Prostate gland (tissue), 2 donors: ENCODE measurements around the gene SLC49A3. TPM values are rescaled to one million over a fixed set of nuclear protein-coding genes. Genes with fewer than 3 reads are reported as not detected.

Experiments used
- DNase-seq: peaks from one replicate; pipeline ENCODE4 v3.0.0-alpha.2; 2019; ENCODE audit warnings: low spot score
- H3K27ac ChIP-seq, 2 donors: fragments of 200-600 bp; sonication (generic); 2 replicates each; pipeline ENCODE4 v1.5.1; 2017 to 2019
- H3K27me3 ChIP-seq: fragments of 200-600 bp; sonication (generic); replicated peaks from 2 replicates; pipeline ENCODE4 v1.5.1; 2019; ENCODE audit not compliant: insufficient read depth
- H3K36me3 ChIP-seq, 2 donors: fragments of 200-600 bp; sonication (generic); 1 replicate in 1 of 2; 2 replicates in 1 of 2; pipeline versions ENCODE4 v1.5.1 to v1.8.1; 2017 to 2019
- H3K4me1 ChIP-seq: fragments of 200-600 bp; sonication (generic); replicated peaks from 2 replicates; pipeline ENCODE4 v1.5.1; 2019
- H3K4me3 ChIP-seq, 2 donors: fragments of 200-600 bp; sonication (generic); 2 replicates each; pipeline ENCODE4 v1.5.1; 2017 to 2019
- H3K9me3 ChIP-seq: fragments of 200-600 bp; sonication (generic); 2 replicates; pipeline ENCODE4 v1.5.1; 2017
- POLR2A ChIP-seq: fragments of 450-650 bp; IDR thresholded peaks from one replicate; pipeline ENCODE4 v1.6.1; 2016; ENCODE audit warnings: antibody characterized with exemption, mild to moderate bottlenecking
- POLR2AphosphoS5 ChIP-seq: sonication (generic); formaldehyde crosslinking; IDR thresholded peaks from one replicate; pipeline ENCODE4 v1.6.1; 2017; ENCODE audit warnings: antibody characterized with exemption
- WGBS: methylation state at CpG from one replicate; pipeline ENCODE4 v1.1.5; 2018; 5-methylcytosine and 5-hydroxymethylcytosine counted together
- intact Hi-C: fragments of 100-400 bp; cut with DNase I; formaldehyde crosslinking; loops from one replicate; pipeline ENCODE4 v1.14.2; 2022
- total RNA-seq, 2 donors: library from RNA; depleted of rRNA; stranded (reverse); fragments of >200 nt; gene quantifications; one replicate each; pipeline ENCODE4 v1.1.0, GENCODE V29; 2016
- TF ChIP-seq, protein P1 (sequence below), 4 experiments: fragments of 200-600 bp in 2 of 4; fragments of 450-650 bp in 2 of 4; sonication (generic) in 2 of 4; IDR thresholded peaks; 1 replicate in 3 of 4; 2 replicates in 1 of 4; pipeline ENCODE4 v1.5.1; 2016 to 2019; ENCODE audit warnings: antibody characterized with exemption in 4 of 4, mild to moderate bottlenecking in 2 of 4, moderate library complexity in 2 of 4

Gene SLC49A3
- total RNA-seq, 2 donors from 2014 or later, result 2.6 to 11.0 TPM

DNA sequence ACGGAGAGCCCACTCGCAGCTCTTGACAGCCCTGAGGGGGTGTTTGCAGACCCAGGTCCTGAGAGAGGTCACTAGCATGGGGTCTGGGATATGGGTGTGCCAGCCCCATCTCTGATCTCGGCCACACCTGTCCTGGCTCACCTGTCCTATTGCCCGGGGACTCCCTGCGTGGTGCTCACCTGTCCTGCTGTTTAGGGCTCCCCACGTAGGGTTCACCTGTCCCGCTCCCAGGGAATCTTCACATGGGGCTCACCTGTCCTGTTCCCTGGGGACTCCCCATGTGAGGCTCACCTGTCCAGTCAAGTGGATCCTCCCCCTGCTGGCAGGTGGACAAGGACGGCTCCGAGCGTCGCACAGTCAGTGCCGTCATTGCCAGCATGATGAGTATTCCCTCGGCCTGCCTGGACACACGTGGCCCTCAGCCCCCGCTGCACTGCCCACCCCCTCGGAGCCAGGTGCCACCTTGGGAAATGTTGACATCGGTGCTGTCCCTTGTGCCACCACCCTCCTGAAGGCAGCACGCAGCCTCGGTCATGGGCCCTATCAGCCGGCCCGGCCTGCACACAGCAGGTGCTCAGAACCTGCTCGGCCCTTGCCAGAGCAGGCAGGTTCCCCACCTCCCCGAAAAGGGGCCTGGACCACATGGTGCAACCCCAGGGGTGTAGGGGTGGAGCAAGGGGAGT is 6.3 kb downstream of the SLC49A3 start:
- no peak overlapping the region for H3K4me3 ChIP-seq
- no peaks in the 10 kb centered on the region for H3K9me3 ChIP-seq
- no peaks in the 10 kb centered on the region for H3K36me3 ChIP-seq
- 78% methylated on average over 23 of the region's 23 CpGs for WGBS
- no peak for DNase-seq
- no peaks in the 10 kb centered on the region for H3K27me3 ChIP-seq
- TF ChIP-seq POLR2AphosphoS5, result no peak
- TF ChIP-seq, protein P1, sequence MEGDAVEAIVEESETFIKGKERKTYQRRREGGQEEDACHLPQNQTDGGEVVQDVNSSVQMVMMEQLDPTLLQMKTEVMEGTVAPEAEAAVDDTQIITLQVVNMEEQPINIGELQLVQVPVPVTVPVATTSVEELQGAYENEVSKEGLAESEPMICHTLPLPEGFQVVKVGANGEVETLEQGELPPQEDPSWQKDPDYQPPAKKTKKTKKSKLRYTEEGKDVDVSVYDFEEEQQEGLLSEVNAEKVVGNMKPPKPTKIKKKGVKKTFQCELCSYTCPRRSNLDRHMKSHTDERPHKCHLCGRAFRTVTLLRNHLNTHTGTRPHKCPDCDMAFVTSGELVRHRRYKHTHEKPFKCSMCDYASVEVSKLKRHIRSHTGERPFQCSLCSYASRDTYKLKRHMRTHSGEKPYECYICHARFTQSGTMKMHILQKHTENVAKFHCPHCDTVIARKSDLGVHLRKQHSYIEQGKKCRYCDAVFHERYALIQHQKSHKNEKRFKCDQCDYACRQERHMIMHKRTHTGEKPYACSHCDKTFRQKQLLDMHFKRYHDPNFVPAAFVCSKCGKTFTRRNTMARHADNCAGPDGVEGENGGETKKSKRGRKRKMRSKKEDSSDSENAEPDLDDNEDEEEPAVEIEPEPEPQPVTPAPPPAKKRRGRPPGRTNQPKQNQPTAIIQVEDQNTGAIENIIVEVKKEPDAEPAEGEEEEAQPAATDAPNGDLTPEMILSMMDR (IDR thresholded peaks at IDR 0.05), result peak in 1 of 4 experiments; percentile 11
- peaks cover 4% of the 10 kb centered on the region for H3K4me1 ChIP-seq
- intact Hi-C loops, result no loop called here
- H3K27ac ChIP-seq, result peak overlapping the region in 1 of 2 donors; percentile 37

DNA sequence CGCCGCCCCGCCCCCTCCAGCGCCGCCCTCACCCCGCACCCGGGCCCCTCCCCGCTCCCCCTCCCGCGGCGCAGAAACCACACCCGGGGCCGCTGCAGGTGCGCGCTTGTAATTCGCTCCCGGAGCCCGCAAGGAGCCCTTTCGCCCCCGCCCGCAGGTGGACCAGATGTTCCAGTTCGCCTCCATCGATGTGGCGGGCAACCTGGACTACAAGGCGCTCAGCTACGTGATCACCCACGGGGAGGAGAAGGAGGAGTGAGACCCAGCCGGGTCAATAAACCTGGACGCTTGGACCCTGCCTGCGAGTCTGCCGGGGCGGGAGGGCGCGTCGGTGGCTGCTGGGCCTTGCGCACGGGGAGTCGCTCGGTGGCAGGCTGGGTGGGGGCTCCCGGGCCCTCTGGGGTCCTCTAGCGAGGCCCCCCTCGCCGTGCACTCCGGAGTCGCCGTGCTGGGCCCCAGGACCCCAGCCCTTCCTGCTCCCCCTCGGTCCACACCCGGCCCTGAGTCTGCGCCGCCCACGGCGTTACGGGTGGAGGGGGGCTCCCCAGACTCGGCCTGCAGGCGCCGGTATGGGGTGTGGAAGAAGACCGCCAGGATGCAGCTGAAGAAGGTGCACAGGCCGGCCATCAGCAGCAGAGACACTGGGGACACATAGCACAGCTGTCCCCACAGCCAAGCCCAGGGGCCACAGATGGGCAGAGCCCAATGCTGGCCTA is 7.1 kb downstream of the SLC49A3 start:
- no peaks in the 10 kb centered on the region for H3K27me3 ChIP-seq
- DNase-seq, result peak; percentile 64
- peak overlapping the region in 1 of 2 donors; percentile 37 for H3K27ac ChIP-seq
- peak overlapping the region; percentile 12 to 26 for H3K4me3 ChIP-seq
- intact Hi-C loops, result no loop called here
- TF ChIP-seq POLR2A (no peak), POLR2AphosphoS5 (peak; percentile 25)
- TF ChIP-seq, protein P1 (IDR thresholded peaks at IDR 0.05), result no peak
- peaks cover 8% of the 10 kb centered on the region for H3K4me1 ChIP-seq
- H3K9me3 ChIP-seq, result no peaks in the 10 kb centered on the region
- WGBS, result 44% methylated on average over 51 of the region's 58 CpGs
- H3K36me3 ChIP-seq, result no peaks in the 10 kb centered on the region

DNA sequence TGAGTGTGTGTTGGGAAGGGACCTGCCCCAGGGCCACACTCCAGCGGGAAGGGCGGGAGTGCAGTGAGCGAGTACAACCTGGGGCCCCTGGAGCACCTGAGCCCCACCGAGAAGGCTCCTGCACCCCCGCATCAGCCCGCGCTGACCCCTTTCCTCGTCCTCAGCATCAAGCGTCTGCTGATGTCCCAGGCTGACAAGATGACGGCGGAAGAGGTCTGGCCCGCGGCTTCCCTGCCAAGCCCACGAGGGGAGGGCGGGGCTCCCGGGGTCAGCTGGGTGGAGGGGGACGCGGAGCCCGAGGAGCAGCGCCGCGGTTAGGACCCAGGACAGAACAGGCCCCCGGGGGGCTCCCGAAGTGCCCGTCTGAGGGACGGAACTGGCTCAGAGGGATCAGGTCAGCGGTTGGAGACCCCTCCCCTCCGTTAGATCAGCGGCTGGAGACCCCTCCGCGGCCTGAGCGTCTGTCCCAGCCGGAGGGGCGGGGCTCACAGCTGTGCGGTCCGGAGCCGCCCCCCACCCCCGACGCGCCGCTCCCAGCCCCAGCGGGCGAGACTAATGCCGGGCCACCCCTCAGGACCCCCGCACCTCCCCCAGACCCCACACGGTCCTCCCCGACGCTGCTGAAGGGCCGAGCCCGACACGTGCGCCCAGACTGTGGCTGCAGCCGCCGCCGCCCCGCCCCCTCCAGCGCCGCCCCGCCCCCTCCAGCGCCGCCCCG is 7.9 kb downstream of the SLC49A3 start:
- intact Hi-C loops, result no loop called here
- no peaks in the 10 kb centered on the region for H3K9me3 ChIP-seq
- DNase-seq, result no peak
- peaks cover 8% of the 10 kb centered on the region for H3K4me1 ChIP-seq
- 2% methylated on average over 34 of the region's 62 CpGs for WGBS
- H3K36me3 ChIP-seq, result no peaks in the 10 kb centered on the region
- TF ChIP-seq POLR2AphosphoS5 (no peak), POLR2A (no peak)
- TF ChIP-seq, protein P1 (IDR thresholded peaks at IDR 0.05), result no peak
- no peaks in the 10 kb centered on the region for H3K27me3 ChIP-seq
- H3K4me3 ChIP-seq, result peak overlapping the region; percentile 27 to 37
- H3K27ac ChIP-seq, result no peak overlapping the region

DNA sequence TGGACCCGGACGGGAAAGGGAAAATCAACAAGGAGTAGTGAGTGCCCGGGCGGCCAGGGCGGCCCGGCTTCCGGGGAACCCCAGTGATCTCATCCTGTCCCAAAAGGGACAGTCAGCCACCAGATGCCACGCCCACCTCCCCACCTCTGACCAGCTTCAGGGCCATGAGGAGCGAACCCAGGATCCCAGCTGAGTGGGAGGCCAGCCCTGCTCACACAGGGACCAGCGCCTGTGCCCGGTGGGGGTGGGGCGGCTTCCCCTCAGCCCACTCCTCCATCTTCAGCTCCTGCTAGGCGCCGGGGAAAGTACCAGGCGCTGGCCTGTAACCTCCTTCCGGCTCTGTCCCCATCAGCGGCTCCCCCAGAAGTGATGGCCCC is 8.4 kb downstream of the SLC49A3 start:
- Histone ChIP-seq H3K4me3 (no peak overlapping the region), H3K4me1 (peaks cover 8% of the 10 kb centered on the region), H3K36me3 (no peaks in the 10 kb centered on the region), H3K27me3 (no peaks in the 10 kb centered on the region), H3K27ac (no peak overlapping the region), H3K9me3 (no peaks in the 10 kb centered on the region)
- intact Hi-C loops, result no loop called here
- DNase-seq, result no peak
- 35% methylated on average over 11 of the region's 17 CpGs for WGBS
- TF ChIP-seq, protein P1 (IDR thresholded peaks at IDR 0.05), result no peak
- no peak for TF ChIP-seq POLR2AphosphoS5
- TF ChIP-seq POLR2A, result no peak
